GM12875 (cell line): ENCODE data around the gene GPATCH4.

Experiments
- H3K4me3 ChIP-seq: one replicate; pipeline ENCODE4 v1.5.1; 2011; ENCODE audit warnings: low read depth, low read length, control low read depth
- CTCF ChIP-seq: IDR thresholded peaks from 2 replicates; pipeline ENCODE4 v1.5.1; 2011; ENCODE audit warnings: low read depth, mild to moderate bottlenecking, control low read depth, inconsistent platforms, low read length, moderate library complexity, borderline replicate concordance; ENCODE audit not compliant: insufficient read depth

The GPATCH4 gene

GRCh38 chr1:156583821-156584622 is 17.3 kb downstream of the GPATCH4 start:
- peak; percentile 85 for TF ChIP-seq CTCF
- H3K4me3 ChIP-seq: no peak overlapping the region

GRCh38 chr1:156582388-156583017 is 18.8 kb downstream of the GPATCH4 start:
- H3K4me3 ChIP-seq: peak overlapping the region; percentile 45
- TF ChIP-seq CTCF: 0 out of 2 replicates have a peak, but pooled peaks have one; percentile 10

- H3K4me3 ChIP-seq: peak overlapping the region; percentile 45
- no peak for TF ChIP-seq CTCF
Observed at GRCh38 chr1:156581661-156582387, 19.5 kb downstream of the GPATCH4 start.

GRCh38 chr1:156579472-156579871 is 21.8 kb downstream of the GPATCH4 start, which contains the start of gene TTC24:
Gene TTC24, plus strand, starts transcription at chr1:156579723. Its CDS starts 1,642 bp downstream, at chr1:156581365.
- no peak for TF ChIP-seq CTCF

GRCh38 chr1:156578055-156578454 is 23.2 kb downstream of the GPATCH4 start:
- TF ChIP-seq CTCF: no peak
- H3K4me3 ChIP-seq: no peak overlapping the region

More at GRCh38 chr1:156579472-156579871, 21.8 kb downstream of the GPATCH4 start, which contains the start of gene TTC24:
- H3K4me3 ChIP-seq: no peak within 1 kb of the TSS

- H3K4me3 ChIP-seq: no peak overlapping the region
- TF ChIP-seq CTCF: no peak
Observed at GRCh38 chr1:156577550-156577949, 23.7 kb downstream of the GPATCH4 start.
